ENCODE results near the gene KMT2A.
"Not testable (repeated sequence)": the region's sequence is repeated elsewhere in the genome, so short reads cannot be mapped to it uniquely, and the experiment has no call there.

KMT2A gene

DNA sequence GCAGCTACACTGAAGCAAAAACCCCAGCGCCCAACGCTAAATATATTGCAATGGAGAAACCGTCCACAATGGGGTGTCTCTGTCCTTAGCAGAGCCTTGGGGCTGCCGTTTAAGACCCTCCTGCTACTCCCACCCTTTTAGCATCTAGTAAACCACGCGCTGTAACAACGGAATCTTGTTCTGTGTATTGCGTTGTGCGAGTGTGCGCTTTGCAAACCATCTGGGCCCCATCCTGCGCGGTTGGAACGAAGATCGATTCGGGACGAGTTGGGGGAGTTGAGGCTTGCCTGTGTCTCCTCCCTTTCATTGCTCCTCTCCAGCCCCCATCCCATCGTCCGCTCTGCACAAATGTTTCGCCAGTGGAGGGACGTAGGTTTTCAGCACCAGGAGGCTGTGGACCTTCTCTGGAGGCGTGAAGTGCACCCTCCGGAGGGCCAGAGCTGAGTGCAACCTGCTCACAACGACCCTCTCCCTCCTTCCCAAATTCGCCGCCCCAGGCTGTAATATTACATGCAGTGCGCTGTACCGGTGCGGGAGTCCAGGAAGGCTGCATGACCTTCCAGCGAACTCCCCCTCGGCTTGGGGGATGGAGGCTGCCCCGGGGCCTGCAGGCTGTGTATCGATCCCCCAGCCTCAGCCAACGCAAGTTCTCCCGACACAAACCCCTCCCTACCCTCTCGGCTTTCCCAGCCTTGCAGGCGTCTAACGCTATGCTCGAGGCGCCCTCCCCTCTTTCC is 1.6 kb upstream of the KMT2A start:
- DNase-seq (ENCODE audit: low spot score) = peak; percentile 25
- no peak for FAIRE-seq

GRCh38 chr11:118435290-118435892 is 901 bp upstream of the KMT2A start:
- DNase-seq (ENCODE audit: low spot score) (peak; percentile 48), FAIRE-seq (no peak)

DNA sequence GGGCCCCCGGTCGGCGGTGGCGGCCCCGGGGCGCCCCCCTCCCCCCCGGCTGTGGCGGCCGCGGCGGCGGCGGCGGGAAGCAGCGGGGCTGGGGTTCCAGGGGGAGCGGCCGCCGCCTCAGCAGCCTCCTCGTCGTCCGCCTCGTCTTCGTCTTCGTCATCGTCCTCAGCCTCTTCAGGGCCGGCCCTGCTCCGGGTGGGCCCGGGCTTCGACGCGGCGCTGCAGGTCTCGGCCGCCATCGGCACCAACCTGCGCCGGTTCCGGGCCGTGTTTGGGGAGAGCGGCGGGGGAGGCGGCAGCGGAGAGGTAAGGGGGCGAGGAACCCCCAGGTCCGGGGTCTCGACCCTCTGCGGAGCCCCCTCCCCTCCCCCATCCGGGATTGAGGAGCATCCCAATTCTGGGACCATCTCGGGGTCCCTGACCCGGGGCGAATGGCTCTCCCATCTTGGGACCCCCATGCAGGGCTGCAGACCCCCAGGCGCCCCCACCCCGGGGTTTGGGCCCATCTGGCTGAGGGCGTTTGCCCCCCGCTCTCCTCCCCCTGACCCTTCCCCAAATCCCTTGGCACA is 431 bp downstream of the KMT2A start:
- FAIRE-seq (no peak), DNase-seq (ENCODE audit: low spot score) (no peak)

GRCh38 chr11:118437208-118438125 is 1.2 kb downstream of the KMT2A start:
- DNase-seq (ENCODE audit: low spot score) (peak; percentile 36), FAIRE-seq (no peak)

DNA sequence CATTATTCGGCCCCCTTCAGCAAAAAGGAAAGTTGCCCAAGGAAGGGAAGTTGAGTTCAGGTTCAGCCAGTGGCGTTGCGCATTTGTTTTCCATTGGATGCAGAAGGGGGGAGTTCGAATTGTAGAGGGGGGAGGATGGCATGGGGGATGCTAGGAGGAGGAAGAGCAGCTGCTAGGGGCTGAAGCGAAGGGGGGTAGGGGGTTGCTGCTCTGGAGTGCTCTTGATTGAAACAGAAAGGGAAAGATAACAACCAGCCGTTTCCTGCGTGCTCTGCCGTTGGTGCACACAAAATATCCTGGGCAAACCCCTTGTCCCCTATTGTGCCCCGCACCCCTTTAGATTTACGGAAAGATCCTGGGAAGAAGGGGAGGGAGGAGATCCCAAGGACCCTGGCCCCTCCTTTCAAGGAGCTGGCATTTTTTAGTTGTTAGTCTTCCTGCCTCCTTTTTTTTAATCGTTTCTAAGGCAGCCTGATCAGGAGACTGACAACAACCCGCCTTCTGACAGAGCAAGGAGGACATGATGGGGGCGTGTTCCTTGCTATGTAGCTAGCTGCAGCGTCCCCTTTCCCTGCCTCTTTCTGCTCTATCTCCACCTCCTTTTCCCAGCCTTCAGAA is 2.1 kb downstream of the KMT2A start:
- no peak for FAIRE-seq

GRCh38 chr11:118439646-118440045 is 3.4 kb downstream of the KMT2A start:
- DNase-seq (ENCODE audit: low spot score) (no peak), FAIRE-seq (no peak)

More for the DNA sequence above, 2.1 kb downstream of the KMT2A start:
- peak; percentile 36 for DNase-seq (ENCODE audit: low spot score)

DNA sequence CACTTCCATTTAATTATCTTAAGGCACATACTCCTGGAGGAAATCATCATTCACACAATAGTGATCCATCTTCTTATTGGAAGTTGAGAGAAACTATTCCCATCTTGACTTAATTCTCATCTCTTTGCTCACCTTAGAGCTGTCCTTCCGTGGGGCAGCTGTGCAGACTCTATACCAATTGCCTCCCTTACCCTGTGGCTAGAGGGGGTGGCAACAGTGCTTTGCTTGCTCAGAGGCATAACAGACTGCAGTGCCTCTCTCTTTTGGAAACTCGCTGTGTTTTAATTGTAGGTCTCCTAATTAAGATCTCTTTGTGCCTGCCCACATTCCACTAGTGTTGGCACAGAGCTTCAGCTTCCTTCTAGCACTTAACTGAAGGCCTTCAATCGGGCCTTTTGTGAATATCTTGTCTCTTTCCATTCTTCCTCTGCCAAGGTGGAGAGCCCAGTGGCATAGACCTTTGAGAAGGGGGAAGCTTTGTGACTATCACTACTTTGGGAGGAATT is 5.5 kb downstream of the KMT2A start:
- FAIRE-seq = no peak
- no peak for DNase-seq (ENCODE audit: low spot score)

DNA sequence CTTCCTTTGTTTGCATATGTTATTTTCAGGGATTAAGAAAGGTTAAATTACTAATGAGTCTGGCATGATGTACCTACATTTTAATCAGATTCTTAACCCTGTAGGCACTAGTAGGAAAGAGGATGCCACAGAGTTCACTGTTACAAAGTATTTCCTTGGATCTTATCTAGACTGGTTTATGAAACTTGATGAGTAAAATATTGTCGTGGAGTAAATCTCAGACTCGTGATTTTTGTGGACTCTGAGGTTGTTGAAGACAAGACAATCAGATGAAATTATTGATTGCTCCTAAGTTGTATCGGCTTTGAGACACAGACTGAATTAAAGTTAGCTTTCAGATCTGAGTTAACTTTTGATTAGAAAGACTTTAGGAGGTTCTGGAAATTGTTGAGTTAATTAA is 6.0 kb downstream of the KMT2A start:
- FAIRE-seq = no peak
- DNase-seq (ENCODE audit: low spot score) = no peak

- FAIRE-seq = no peak
- DNase-seq (ENCODE audit: low spot score) = no peak
Observed at GRCh38 chr11:118442908-118443589, 6.8 kb downstream of the KMT2A start.

DNA sequence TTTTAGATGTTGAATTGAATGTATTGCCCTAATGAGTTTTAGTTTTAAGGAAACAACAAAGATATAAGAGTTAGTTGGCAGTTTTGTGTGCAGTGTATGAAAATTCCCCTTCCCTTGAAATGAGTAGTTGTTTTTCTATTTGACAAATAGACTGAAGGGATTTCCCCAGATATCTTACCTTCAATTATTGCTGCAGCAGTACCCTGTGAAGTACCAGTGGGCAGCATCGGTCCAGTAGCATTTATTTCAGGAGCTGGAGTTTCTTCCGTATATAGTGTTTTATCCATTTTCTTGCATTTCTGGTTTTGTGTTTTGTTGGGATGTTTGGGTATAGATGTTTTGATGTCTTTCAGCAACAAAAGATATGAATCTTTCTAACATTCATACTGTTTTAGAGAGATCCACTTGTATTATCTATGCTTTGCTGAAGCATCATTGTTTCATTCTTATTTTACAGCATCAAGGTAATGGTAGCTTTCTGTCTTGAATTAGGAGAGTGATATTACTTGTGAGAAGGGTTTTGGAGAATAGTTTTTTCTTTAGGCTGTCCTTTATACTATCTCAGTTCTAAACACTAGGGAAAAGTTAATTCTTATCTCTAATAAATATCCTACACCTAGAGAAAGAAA is 7.4 kb downstream of the KMT2A start:
- DNase-seq (ENCODE audit: low spot score) (no peak), FAIRE-seq (no peak)

GRCh38 chr11:118447423-118447822 is 11.1 kb downstream of the KMT2A start:
- no peak for FAIRE-seq
- DNase-seq (ENCODE audit: low spot score) = no peak

- DNase-seq (ENCODE audit: low spot score) (no peak), FAIRE-seq (no peak)
Observed at GRCh38 chr11:118448294-118448693, 12.0 kb downstream of the KMT2A start.

GRCh38 chr11:118449316-118449918 is 13.1 kb downstream of the KMT2A start:
- DNase-seq (ENCODE audit: low spot score) (no peak), FAIRE-seq (no peak)

DNA sequence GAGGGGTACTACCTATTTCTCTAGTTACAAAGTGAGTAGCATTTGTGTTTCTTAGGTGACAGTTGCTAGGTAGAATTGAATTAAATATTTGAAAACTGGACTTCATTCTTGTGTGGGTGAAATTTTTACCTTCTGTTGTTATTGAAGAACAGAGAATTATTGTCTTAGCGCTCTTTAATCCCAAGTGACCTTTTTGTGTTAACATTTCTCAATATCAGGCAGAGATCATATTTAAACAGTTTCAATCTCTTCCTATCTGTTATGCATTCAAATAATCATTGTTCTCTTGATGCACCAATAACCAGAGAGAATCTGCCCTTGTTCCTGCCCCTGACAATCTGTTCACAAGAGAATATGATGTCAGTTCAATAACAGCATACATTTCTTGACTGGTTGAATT is 14.2 kb downstream of the KMT2A start:
- FAIRE-seq (no peak), DNase-seq (ENCODE audit: low spot score) (no peak)

GRCh38 chr11:118462178-118462577 is 25.9 kb downstream of the KMT2A start:
- DNase-seq (ENCODE audit: low spot score) = no peak
- FAIRE-seq = no peak

GRCh38 chr11:118468968-118469367 is 32.7 kb downstream of the KMT2A start:
- DNase-seq (ENCODE audit: low spot score); FAIRE-seq: not testable (repeated sequence)

GRCh38 chr11:118471030-118471429 is 34.7 kb downstream of the KMT2A start:
- DNase-seq (ENCODE audit: low spot score) (no peak), FAIRE-seq (no peak)

DNA sequence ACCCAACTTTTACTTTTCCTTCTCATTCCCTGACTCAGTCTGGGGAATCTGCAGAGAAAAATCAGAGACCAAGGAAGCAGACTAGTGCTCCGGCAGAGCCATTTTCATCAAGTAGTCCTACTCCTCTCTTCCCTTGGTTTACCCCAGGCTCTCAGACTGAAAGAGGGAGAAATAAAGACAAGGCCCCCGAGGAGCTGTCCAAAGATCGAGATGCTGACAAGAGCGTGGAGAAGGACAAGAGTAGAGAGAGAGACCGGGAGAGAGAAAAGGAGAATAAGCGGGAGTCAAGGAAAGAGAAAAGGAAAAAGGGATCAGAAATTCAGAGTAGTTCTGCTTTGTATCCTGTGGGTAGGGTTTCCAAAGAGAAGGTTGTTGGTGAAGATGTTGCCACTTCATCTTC is 37.2 kb downstream of the KMT2A start:
- DNase-seq (ENCODE audit: low spot score) (no peak), FAIRE-seq (no peak)

GRCh38 chr11:118476676-118477075 is 40.4 kb downstream of the KMT2A start:
- no peak for FAIRE-seq
- no peak for DNase-seq (ENCODE audit: low spot score)

DNA sequence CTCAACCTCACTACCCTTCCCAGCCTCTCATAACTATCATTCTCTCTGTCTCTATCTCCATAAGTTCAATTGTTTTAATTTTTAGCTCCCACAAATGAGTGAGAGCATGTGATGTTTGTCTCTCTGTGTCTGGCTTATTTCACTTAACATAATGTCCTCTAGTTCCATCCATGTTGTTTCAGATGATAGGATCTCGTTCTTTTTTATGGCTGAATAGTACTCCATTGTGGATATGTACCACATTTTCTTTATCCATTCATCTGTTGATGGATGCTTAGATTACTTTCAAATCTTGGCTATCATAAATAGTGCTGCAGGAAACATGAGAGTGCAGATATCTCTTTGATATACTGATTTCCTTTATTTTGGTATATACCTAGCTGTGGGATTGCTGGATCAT is 44.9 kb downstream of the KMT2A start:
- not testable (repeated sequence) for FAIRE-seq; DNase-seq (ENCODE audit: low spot score)
